ENCODE data around the gene OLIG2. TPM values are rescaled to one million over a fixed set of nuclear protein-coding genes. Genes with fewer than 3 reads are reported as not detected.

OLIG2 gene
- total and polyA plus RNA-seq, 2 of the 13 experiments (the other 11 are each of a cell fraction or from before 2014, with no cell fraction given), result not detected

GRCh38 chr21:33040215-33040614 is 14.5 kb downstream of the OLIG2 start:
- BruUV-seq (replicated peaks), result no TSS peak
- CTCF ChIA-PET (ENCODE audit: low intra/inter-chr PET ratio, low total read pairs), result no interaction called here
- no peak overlapping the region for H3K9ac ChIP-seq (ENCODE audit: insufficient read depth, low read depth, low read length)
- H3K27ac ChIP-seq (ENCODE audit: extremely low read length, insufficient read depth, low read length), result no peak overlapping the region
- H3K4me1 ChIP-seq (ENCODE audit: insufficient read depth, low read length), result no peaks in the 10 kb centered on the region
- DNase-seq (ENCODE audit: low spot score), result no peak
- no peak overlapping the region for H3K4me2 ChIP-seq (ENCODE audit: low read depth, low read length)
- no peak for FAIRE-seq
- intact Hi-C loops (cut with micrococcal nuclease; ENCODE audit: unreplicated experiment), result no loop called here
- ATAC-seq, result no peak
- no peak overlapping the region for H3K4me3 ChIP-seq (replicated peaks in 1 of 3; ENCODE audit: insufficient read depth in 1 of 3, low read depth in 2 of 3, low read length in 3 of 3)
- no peaks in the 10 kb centered on the region for H3K36me3 ChIP-seq (replicated peaks in 1 of 2; ENCODE audit: control insufficient read depth in 1 of 2, insufficient read depth in 2 of 2, low read length in 2 of 2)
- 45% methylated on average over 3 of the region's 3 CpGs for WGBS (ENCODE audit: low lambda C conversion rate)
- no peak for TF ChIP-seq PPARG (CRISPR knock-in tag; conservative IDR thresholded peaks at IDR 0.05)
- no peak for TF ChIP-seq ZSCAN20 (CRISPR knock-in tag; IDR thresholded peaks at IDR 0.05; ENCODE audit: borderline replicate concordance)
- TF ChIP-seq ZNF230 (CRISPR knock-in tag; IDR thresholded peaks at IDR 0.05), result no peak
- TF ChIP-seq RFX5 (IDR thresholded peaks at IDR 0.05; ENCODE audit: low read depth, low read length), result no peak
- H3K9me3 ChIP-seq (ENCODE audit: low read length), result no peaks in the 10 kb centered on the region
- H3K27me3 ChIP-seq (ENCODE audit: control insufficient read depth in 1 of 2, insufficient read depth in 2 of 2, low read length in 2 of 2), result peaks cover 0 to 16% of the 10 kb centered on the region in 2 experiments; a peak in 2 of 5 replicates
- no peak overlapping the region for H2AFZ ChIP-seq (ENCODE audit: low read length)
- no peaks in the 10 kb centered on the region for H4K20me1 ChIP-seq (ENCODE audit: insufficient read depth, low read length)
- POLR2A ChIA-PET, result no interaction called here
- H3K79me2 ChIP-seq (ENCODE audit: insufficient read depth, low read length), result no peaks in the 10 kb centered on the region
- in situ Hi-C loops (cut with HindIII; ENCODE audit: extremely low pct_ligation_motif_present, low pct_unique_long_range_greater_than_20kb), result no loop called here

- BruUV-seq (replicated peaks), result no TSS peak
- no peak overlapping the region for H3K4me2 ChIP-seq (ENCODE audit: low read depth, low read length)
- ATAC-seq (no peak), DNase-seq (ENCODE audit: low spot score) (no peak), FAIRE-seq (no peak)
- 0% methylated on average over 2 of the region's 2 CpGs for WGBS (ENCODE audit: low lambda C conversion rate)
- no peak overlapping the region for H2AFZ ChIP-seq (ENCODE audit: low read length)
- POLR2A ChIA-PET, result no interaction called here
- no peaks in the 10 kb centered on the region for H3K79me2 ChIP-seq (ENCODE audit: insufficient read depth, low read length)
- intact Hi-C loops (cut with micrococcal nuclease; ENCODE audit: unreplicated experiment), result no loop called here
- H3K9me3 ChIP-seq (ENCODE audit: low read length), result no peaks in the 10 kb centered on the region
- CTCF ChIA-PET (ENCODE audit: low intra/inter-chr PET ratio, low total read pairs), result no interaction called here
- H3K9ac ChIP-seq (ENCODE audit: insufficient read depth, low read depth, low read length), result no peak overlapping the region
- H3K36me3 ChIP-seq (replicated peaks in 1 of 2; ENCODE audit: control insufficient read depth in 1 of 2, insufficient read depth in 2 of 2, low read length in 2 of 2), result no peaks in the 10 kb centered on the region
- no peak overlapping the region for H3K27ac ChIP-seq (ENCODE audit: extremely low read length, insufficient read depth, low read length)
- H4K20me1 ChIP-seq (ENCODE audit: insufficient read depth, low read length), result no peaks in the 10 kb centered on the region
- in situ Hi-C loops (cut with HindIII; ENCODE audit: extremely low pct_ligation_motif_present, low pct_unique_long_range_greater_than_20kb), result no loop called here
- peaks cover 0 to 19% of the 10 kb centered on the region in 2 experiments; a peak in 3 of 5 replicates for H3K27me3 ChIP-seq (ENCODE audit: control insufficient read depth in 1 of 2, insufficient read depth in 2 of 2, low read length in 2 of 2)
- H3K4me1 ChIP-seq (ENCODE audit: insufficient read depth, low read length), result no peaks in the 10 kb centered on the region
- H3K4me3 ChIP-seq (replicated peaks in 1 of 3; ENCODE audit: insufficient read depth in 1 of 3, low read depth in 2 of 3, low read length in 3 of 3), result no peak overlapping the region
- TF ChIP-seq MLX (CRISPR knock-in tag; IDR thresholded peaks at IDR 0.05) (no peak), KLF13 (CRISPR knock-in tag; IDR thresholded peaks at IDR 0.05) (no peak), MAF1 (CRISPR knock-in tag; IDR thresholded peaks at IDR 0.05; ENCODE audit: borderline replicate concordance) (no peak), ZNF296 (CRISPR knock-in tag; conservative IDR thresholded peaks at IDR 0.05) (no peak), ZNF205 (CRISPR knock-in tag; IDR thresholded peaks at IDR 0.05) (no peak), KMT2B (CRISPR knock-in tag; IDR thresholded peaks at IDR 0.05) (no peak), ZNF598 (CRISPR knock-in tag; IDR thresholded peaks at IDR 0.05; ENCODE audit: borderline replicate concordance) (no peak), ZNF816 (CRISPR knock-in tag; IDR thresholded peaks at IDR 0.05; ENCODE audit: borderline replicate concordance) (no peak), SAP130 (CRISPR knock-in tag; IDR thresholded peaks at IDR 0.05; ENCODE audit: low read depth) (no peak), BRF2 (CRISPR knock-in tag; IDR thresholded peaks at IDR 0.05) (no peak), CAMTA2 (CRISPR knock-in tag; IDR thresholded peaks at IDR 0.05; ENCODE audit: borderline replicate concordance) (no peak), ZNF263 (CRISPR knock-in tag; IDR thresholded peaks at IDR 0.05) (no peak), ZNF556 (CRISPR knock-in tag; IDR thresholded peaks at IDR 0.05; ENCODE audit: borderline replicate concordance) (no peak), DDIT3 (CRISPR knock-in tag; IDR thresholded peaks at IDR 0.05) (no peak), ZNF33A (CRISPR knock-in tag; IDR thresholded peaks at IDR 0.05; ENCODE audit: borderline replicate concordance) (no peak)
These were observed 16.2 kb downstream of the OLIG2 start for GRCh38 chr21:33041981-33042380.

Measured in HepG2 (cell line).